Ecto neural progenitor cell (in vitro differentiated cells): Measurements from ENCODE around the gene PDE4D.

Experiments used
- DNase-seq: peaks from one replicate; pipeline ENCODE4 v3.0.0-alpha.2; 2018; ENCODE audit warnings: low spot score

PDE4D gene

GRCh38 chr5:59548807-59549357 is 344.6 kb downstream of the PDE4D start:
- no peak for DNase-seq

DNA sequence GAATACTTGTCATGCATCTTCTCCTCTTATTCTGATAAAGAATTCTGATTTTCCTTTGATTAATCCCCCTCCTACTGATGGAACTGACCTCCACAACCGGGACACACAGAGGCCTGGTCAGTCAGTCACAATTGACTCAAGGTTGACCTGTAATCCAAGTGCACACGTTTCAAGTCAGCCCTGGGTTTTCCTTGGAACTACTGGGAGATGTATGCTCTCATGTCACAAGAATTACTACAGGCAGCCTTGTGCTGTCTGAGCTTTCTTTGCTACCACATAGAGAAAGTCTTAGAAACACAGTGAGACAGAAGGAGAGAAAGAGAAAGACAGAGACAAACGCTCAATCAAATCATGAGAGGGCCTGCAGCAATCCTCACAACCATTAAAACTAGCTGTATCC is 345.8 kb downstream of the PDE4D start:
- DNase-seq: no peak

DNA sequence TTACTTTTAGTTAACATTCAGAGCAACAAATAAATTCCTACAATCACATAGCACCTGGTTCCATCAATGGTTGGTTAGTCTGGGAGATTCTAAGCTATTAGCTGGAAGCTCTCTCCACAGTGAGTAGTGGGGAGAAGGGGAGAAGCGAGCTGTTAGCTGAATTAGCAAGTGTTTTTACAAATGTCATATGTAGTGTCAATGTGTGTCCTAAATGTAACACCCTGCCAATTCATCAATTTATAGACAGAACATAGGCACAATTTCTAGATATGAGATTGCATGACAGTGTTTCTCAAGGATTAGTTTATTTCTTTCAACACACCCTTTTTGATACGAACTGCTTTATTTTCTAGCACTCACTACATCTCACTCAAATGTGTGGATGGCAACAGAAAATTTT is 349.0 kb downstream of the PDE4D start:
- DNase-seq: no peak

GRCh38 chr5:59543821-59544442 is 349.6 kb downstream of the PDE4D start:
- DNase-seq: no peak

- no peak for DNase-seq
Measured at GRCh38 chr5:59542851-59543820, 350.4 kb downstream of the PDE4D start.

GRCh38 chr5:59542306-59542705 is 351.2 kb downstream of the PDE4D start:
- no peak for DNase-seq

DNA sequence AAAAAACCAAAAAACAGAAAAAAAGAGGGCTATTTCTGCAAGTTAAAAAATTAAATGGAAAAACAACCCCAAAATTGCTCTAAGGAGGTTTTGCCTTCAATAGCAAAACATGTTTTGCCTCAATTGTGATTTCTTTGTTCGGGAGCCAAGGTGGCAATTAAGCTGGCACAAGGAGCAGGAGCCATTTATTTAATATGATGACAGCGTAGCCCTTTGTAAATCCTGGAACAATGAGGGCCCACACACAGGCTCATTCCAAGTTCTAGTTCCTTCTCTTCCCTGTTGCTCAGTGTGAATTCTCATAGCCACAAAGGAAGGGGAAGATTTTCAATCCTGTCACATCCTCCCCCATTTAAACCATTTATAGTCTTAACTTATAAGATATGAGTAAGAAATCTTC is 353.2 kb downstream of the PDE4D start:
- no peak for DNase-seq

DNA sequence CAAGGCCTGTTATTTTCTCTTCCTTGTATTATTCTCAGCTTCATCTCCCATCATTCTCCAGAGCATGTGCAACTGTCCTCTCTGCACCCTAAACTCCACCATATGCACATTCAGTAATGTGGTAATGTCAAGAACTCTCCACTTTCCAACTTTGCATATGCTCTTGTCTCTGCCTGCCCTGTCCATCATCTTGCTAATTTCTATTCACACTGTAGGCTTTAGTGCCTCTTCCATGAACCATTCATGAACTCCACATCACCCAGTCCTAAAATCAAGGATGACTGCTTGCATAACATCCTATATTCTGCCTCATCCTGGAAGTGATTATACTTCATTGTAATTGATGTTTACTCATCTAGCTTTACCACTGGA is 354.8 kb downstream of the PDE4D start:
- DNase-seq: no peak

GRCh38 chr5:59537961-59538749 is 355.4 kb downstream of the PDE4D start:
- DNase-seq: no peak

DNA sequence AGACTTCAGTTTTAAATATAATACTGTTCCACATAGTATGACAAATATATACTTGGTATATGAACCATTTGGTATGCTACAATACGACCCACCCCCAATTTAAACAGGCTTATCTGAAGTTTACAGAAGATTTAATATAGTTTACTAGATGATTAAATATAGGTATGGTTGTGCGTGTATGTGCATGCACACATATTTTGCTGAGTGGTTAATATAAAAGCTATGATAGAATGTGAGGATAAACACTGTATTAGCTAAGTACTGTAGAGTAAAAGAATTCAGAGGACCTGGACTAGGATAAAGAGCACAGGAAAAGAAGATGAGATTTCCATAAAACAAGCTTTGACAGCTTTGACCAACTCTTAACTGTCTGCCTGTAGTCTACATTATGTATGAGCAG is 356.7 kb downstream of the PDE4D start:
- DNase-seq: no peak

DNA sequence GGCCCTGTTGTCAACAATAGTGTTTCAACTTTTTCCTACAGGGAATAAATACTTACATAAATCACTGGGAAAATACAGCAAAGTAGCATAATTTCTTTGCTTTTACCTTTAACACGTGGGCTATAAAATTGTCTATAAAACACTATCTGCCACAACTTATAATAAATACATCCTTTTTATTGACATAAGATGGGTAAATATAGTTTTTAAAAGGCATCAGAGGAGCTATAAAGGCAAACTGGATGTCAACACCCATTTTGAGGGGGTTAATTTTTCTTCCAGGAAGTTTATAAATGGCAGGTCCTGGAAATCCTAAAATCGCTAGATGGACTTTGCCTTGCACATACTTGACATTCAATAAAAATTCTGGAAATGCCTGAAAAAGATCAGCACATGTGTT is 358.0 kb downstream of the PDE4D start:
- no peak for DNase-seq

- DNase-seq: no peak
Measured at GRCh38 chr5:59533730-59534108, 359.8 kb downstream of the PDE4D start.

- no peak for DNase-seq
Measured at GRCh38 chr5:59532979-59533729, 360.4 kb downstream of the PDE4D start.

GRCh38 chr5:59529239-59529638 is 364.3 kb downstream of the PDE4D start:
- no peak for DNase-seq

GRCh38 chr5:59528202-59528862 is 365.2 kb downstream of the PDE4D start:
- DNase-seq: no peak

- no peak for DNase-seq
Measured at GRCh38 chr5:59525957-59526356, 367.6 kb downstream of the PDE4D start.

- no peak for DNase-seq
Measured at GRCh38 chr5:59525311-59525710, 368.2 kb downstream of the PDE4D start.

DNA sequence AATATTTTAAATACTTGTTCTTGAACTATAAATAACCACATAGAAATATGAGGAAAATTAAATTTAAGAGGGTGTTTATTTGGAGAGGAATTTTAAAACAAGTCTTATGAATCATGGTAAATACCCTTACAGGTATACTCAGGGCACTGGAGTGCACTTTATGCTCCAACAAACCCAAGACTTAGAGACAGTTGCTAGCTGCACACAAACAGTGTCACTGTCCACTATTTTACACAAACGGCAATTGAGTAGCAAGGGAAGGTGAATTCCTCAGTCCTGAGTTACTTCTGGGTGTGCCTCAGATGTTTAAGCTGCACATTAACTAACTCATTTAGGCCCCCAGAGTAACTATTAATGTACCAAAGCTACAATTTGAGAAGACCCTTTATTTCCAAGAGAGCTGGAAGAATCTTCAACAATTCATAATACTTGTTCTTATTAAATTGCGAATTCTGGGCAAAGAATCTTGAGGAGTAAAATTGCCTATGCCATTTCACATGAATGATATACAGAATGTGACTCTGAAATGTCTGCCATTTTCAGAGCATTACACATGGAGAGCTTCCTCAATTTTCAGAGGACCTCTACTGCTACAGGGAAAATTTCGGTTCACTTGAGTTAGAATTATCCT is 371.2 kb downstream of the PDE4D start:
- DNase-seq: no peak

- DNase-seq: no peak
Measured at GRCh38 chr5:59521476-59521875, 372.1 kb downstream of the PDE4D start.

DNA sequence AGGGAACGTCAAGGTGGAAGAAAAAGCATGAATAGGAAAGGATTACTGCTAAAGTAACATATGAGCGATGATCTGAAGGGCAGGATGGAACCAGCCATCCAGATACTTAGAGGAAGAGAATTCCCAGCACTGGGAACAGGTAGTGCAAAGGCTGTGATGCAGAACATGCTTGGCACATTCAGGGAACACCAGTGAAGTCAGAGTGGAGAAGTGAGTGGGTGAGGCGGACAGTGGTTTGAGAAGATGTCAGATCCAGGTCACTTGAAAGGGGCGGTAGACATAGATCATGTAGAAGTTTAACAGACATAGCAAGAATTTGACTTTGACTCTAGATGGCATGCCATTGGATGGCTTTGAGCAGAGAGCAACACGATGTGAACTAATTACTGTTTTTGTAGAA is 374.2 kb downstream of the PDE4D start:
- DNase-seq: no peak
